WERI-Rb-1 (cell line): ENCODE data around the gene NALCN.

Experiments
- DNase-seq: peaks from one replicate; pipeline ENCODE4 v3.0.0-alpha.2; 2020
- H3K27ac ChIP-seq: fragments of 250-450 bp; sonication (Bioruptor Pico); 2 replicates; pipeline ENCODE4 v1.5.1; 2020; ENCODE audit warnings: mild to moderate bottlenecking, moderate library complexity
- H3K27me3 ChIP-seq: fragments of 250-450 bp; sonication (Bioruptor Pico); 2 replicates; pipeline ENCODE4 v1.5.1; 2021; ENCODE audit warnings: mild to moderate bottlenecking, low read depth, moderate library complexity; ENCODE audit not compliant: insufficient read depth, severe bottlenecking
- H3K36me3 ChIP-seq: fragments of 250-450 bp; sonication (Bioruptor Pico); 2 replicates; pipeline ENCODE4 v1.5.1; 2020; ENCODE audit warnings: mild to moderate bottlenecking, moderate library complexity
- H3K4me3 ChIP-seq: 2 replicates; pipeline ENCODE4 v1.5.1; 2011; ENCODE audit warnings: low read depth, mild to moderate bottlenecking, control low read depth, low read length
- H3K9me3 ChIP-seq: fragments of 250-450 bp; sonication (Bioruptor Pico); 2 replicates; pipeline ENCODE4 v1.5.1; 2021; ENCODE audit warnings: mild to moderate bottlenecking, moderate library complexity; ENCODE audit not compliant: severe bottlenecking
- CTCF ChIP-seq: IDR thresholded peaks from 2 replicates; pipeline ENCODE4 v1.5.1; 2011; ENCODE audit warnings: low read depth, mild to moderate bottlenecking, control low read depth, inconsistent platforms, low read length

Gene NALCN

DNA sequence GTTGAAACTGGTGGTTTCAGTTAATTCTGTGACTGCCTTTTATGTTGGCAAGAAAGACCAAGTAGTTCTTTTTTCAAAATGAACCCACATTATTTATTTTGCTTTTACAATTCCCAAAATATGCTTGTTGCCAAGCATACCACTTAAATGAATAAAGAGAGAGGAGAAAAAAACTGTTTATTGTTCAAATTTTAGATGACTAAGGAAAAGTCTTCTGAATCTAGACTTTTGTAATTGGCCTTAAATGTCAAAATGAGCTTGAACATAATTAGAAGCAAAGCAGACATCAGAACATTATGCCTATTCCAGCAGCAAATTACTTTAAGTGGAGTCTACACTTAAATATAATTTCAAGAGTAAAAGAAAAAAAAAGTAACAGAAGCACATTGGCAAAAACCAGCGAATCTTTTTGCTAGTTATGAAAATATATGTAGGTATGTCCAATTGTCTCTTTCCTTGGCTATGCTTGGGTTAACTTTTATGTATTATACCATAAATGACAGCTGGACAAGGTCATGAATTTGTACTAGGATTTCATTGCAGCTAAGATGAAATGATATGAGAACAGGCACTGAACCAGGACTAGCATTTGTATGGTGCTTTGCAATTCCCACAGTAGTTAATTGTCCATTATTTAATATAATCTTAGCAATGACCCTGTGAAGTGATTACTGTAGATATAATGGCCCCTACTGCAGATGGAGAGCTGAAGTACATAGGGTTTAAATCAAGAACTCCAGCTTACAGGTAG lies 211.9 kb downstream of the NALCN start:
- Histone ChIP-seq H3K4me3 (no peak overlapping the region), H3K36me3 (no peaks in the 10 kb centered on the region), H3K9me3 (no peaks in the 10 kb centered on the region), H3K27me3 (no peaks in the 10 kb centered on the region), H3K27ac (no peak overlapping the region)
- TF ChIP-seq CTCF: no peak
- no peak for DNase-seq

DNA sequence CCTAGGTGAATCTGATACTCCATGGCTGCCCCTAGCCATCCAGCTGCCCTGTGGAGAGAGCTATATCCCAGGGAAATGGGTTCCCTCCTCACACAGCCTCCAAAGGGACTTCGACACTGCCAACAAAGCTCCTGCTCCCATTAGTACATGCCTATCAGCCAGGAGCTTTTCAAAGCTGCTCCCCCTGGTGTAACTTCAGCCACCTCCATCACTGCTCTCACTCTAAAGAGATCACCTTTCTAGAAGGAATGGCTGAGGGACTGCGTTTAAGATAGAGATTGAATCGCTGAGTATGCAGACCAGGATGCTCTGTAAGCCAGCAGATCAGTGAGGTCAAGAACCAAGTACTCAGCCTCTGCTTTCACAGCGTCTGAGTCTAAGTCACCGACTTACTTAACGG lies 213.7 kb downstream of the NALCN start:
- no peaks in the 10 kb centered on the region for H3K36me3 ChIP-seq
- H3K4me3 ChIP-seq: no peak overlapping the region
- no peaks in the 10 kb centered on the region for H3K27me3 ChIP-seq
- no peak overlapping the region for H3K27ac ChIP-seq
- peak; percentile 27; the same call in 1 of the 2 replicates for TF ChIP-seq CTCF
- peak; percentile 19 for DNase-seq
- H3K9me3 ChIP-seq: no peaks in the 10 kb centered on the region

GRCh38 chr13:101190976-101191375 lies 225.3 kb downstream of the NALCN start:
- H3K4me3 ChIP-seq: no peak overlapping the region
- H3K27me3 ChIP-seq: no peaks in the 10 kb centered on the region
- DNase-seq: no peak
- no peaks in the 10 kb centered on the region for H3K36me3 ChIP-seq
- no peak for TF ChIP-seq CTCF
- H3K27ac ChIP-seq: no peak overlapping the region
- H3K9me3 ChIP-seq: no peaks in the 10 kb centered on the region

GRCh38 chr13:101190337-101190736 lies 226.0 kb downstream of the NALCN start:
- Histone ChIP-seq H3K27me3 (no peaks in the 10 kb centered on the region), H3K27ac (no peak overlapping the region), H3K36me3 (no peaks in the 10 kb centered on the region), H3K9me3 (no peaks in the 10 kb centered on the region), H3K4me3 (no peak overlapping the region)
- TF ChIP-seq CTCF: no peak
- DNase-seq: no peak

DNA sequence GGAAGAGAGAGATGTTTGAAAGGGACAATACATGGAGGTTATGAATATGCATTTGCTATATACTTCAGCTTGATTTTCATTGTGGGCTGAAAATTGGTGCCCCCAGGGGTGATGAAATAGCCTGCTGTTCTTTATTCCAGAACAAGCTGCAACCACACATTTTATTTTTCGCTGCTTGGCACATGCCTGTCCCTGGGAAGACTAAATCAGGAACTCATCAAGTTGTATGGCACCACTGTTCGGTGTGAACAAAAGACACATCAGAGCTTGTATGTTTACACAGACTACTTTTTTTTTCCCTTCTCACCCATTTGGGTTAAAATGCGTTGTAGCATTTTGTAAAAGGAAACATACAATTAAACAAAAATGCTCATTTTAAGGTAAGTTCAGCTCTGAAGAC lies 230.7 kb downstream of the NALCN start:
- no peak for TF ChIP-seq CTCF
- no peak for DNase-seq
- H3K9me3 ChIP-seq: no peaks in the 10 kb centered on the region
- H3K27me3 ChIP-seq: no peaks in the 10 kb centered on the region
- no peaks in the 10 kb centered on the region for H3K36me3 ChIP-seq
- no peak overlapping the region for H3K4me3 ChIP-seq
- H3K27ac ChIP-seq: no peak overlapping the region

GRCh38 chr13:101181076-101181685 lies 235.1 kb downstream of the NALCN start:
- TF ChIP-seq CTCF: no peak
- Histone ChIP-seq H3K27me3 (no peaks in the 10 kb centered on the region), H3K9me3 (peaks cover 3% of the 10 kb centered on the region), H3K27ac (no peak overlapping the region), H3K4me3 (no peak overlapping the region), H3K36me3 (no peaks in the 10 kb centered on the region)
- DNase-seq: no peak
